ENCODE results near the gene ARAP1. TPM values are rescaled to one million over a fixed set of nuclear protein-coding genes. Genes with fewer than 3 reads are reported as not detected.

Gene ARAP1
- total RNA-seq, 2 experiments from 2014 or later: 84.3 to 89.6 TPM

- ChIA-PET POLR2A (interaction anchor here (1.4 kb wide), 1 partner anchor 8 kb away, joined by 3 read pairs; no protein-coding TSS in a partner anchor), CTCF (interaction anchor here (3.5 kb wide), 1 partner anchor 12 kb away, joined by 18 read pairs; no protein-coding TSS in a partner anchor)
- H3K27ac Mint-ChIP-seq: no peak overlapping the region
Observed at GRCh38 chr11:72673284-72673942, 78.8 kb downstream of the ARAP1 start.

GRCh38 chr11:72672597-72673238 is 79.5 kb downstream of the ARAP1 start:
- H3K27me3 Mint-ChIP-seq (ENCODE audit: low read depth): peaks cover 64% of the 10 kb centered on the region
- ATAC-seq: no peak
- no peak overlapping the region for H3K27ac Mint-ChIP-seq
- H3K36me3 Mint-ChIP-seq (ENCODE audit: low read depth): no peaks in the 10 kb centered on the region
- peaks cover 20% of the 10 kb centered on the region for H3K4me1 Mint-ChIP-seq (ENCODE audit: low read depth)
- CTCF ChIA-PET: interaction anchor here (1.5 kb wide), 1 partner anchor 14 kb away, joined by 4 read pairs; no protein-coding TSS in a partner anchor
- H3K4me3 Mint-ChIP-seq: no peak overlapping the region
- H3K9me3 Mint-ChIP-seq (ENCODE audit: insufficient read depth): peaks cover 1% of the 10 kb centered on the region
- POLR2A ChIA-PET: interaction anchor here (0.6 to 1.4 kb wide), 2 partner anchors 9 to 114 kb away, joined by 3 read pairs; no protein-coding TSS in a partner anchor
- DNase-seq: no peak

More at GRCh38 chr11:72673284-72673942, 78.8 kb downstream of the ARAP1 start:
- H3K27me3 Mint-ChIP-seq (ENCODE audit: low read depth): peaks cover 71% of the 10 kb centered on the region
- no peak for DNase-seq
- no peaks in the 10 kb centered on the region for H3K36me3 Mint-ChIP-seq (ENCODE audit: low read depth)
- H3K4me3 Mint-ChIP-seq: no peak overlapping the region
- peaks cover 14% of the 10 kb centered on the region for H3K4me1 Mint-ChIP-seq (ENCODE audit: low read depth)
- ATAC-seq: no peak
- no peaks in the 10 kb centered on the region for H3K9me3 Mint-ChIP-seq (ENCODE audit: insufficient read depth)

- peaks cover 7% of the 10 kb centered on the region for H3K9me3 Mint-ChIP-seq (ENCODE audit: insufficient read depth)
- CTCF ChIA-PET: interaction anchor here (1.4 to 1.5 kb wide), 2 partner anchors 13 to 15 kb away, joined by 4 to 6 read pairs; no protein-coding TSS in a partner anchor
- peaks cover 17% of the 10 kb centered on the region for H3K4me1 Mint-ChIP-seq (ENCODE audit: low read depth)
- POLR2A ChIA-PET: interaction anchor here (0.6 kb wide), 2 partner anchors 39 to 217 kb away, joined by 3 read pairs; no protein-coding TSS in a partner anchor
- ATAC-seq (no peak), DNase-seq (no peak)
- no peak overlapping the region for H3K27ac Mint-ChIP-seq
- no peaks in the 10 kb centered on the region for H3K36me3 Mint-ChIP-seq (ENCODE audit: low read depth)
- no peak overlapping the region for H3K4me3 Mint-ChIP-seq
- peaks cover 61% of the 10 kb centered on the region for H3K27me3 Mint-ChIP-seq (ENCODE audit: low read depth)
Observed at GRCh38 chr11:72671152-72672099, 80.8 kb downstream of the ARAP1 start.

GRCh38 chr11:72670041-72670440 is 82.2 kb downstream of the ARAP1 start:
- peaks cover 17% of the 10 kb centered on the region for H3K4me1 Mint-ChIP-seq (ENCODE audit: low read depth)
- no peak overlapping the region for H3K27ac Mint-ChIP-seq
- H3K4me3 Mint-ChIP-seq: no peak overlapping the region
- no peak for DNase-seq
- peaks cover 55% of the 10 kb centered on the region for H3K27me3 Mint-ChIP-seq (ENCODE audit: low read depth)
- H3K9me3 Mint-ChIP-seq (ENCODE audit: insufficient read depth): peaks cover 7% of the 10 kb centered on the region
- POLR2A ChIA-PET: interaction anchor here (1.0 kb wide), 1 partner anchor 9 kb away, joined by 3 read pairs; no protein-coding TSS in a partner anchor
- no peaks in the 10 kb centered on the region for H3K36me3 Mint-ChIP-seq (ENCODE audit: low read depth)
- CTCF ChIA-PET: interaction anchor here (3.2 kb wide), 1 partner anchor 14 kb away, joined by 39 read pairs; no protein-coding TSS in a partner anchor
- no peak for ATAC-seq

DNA sequence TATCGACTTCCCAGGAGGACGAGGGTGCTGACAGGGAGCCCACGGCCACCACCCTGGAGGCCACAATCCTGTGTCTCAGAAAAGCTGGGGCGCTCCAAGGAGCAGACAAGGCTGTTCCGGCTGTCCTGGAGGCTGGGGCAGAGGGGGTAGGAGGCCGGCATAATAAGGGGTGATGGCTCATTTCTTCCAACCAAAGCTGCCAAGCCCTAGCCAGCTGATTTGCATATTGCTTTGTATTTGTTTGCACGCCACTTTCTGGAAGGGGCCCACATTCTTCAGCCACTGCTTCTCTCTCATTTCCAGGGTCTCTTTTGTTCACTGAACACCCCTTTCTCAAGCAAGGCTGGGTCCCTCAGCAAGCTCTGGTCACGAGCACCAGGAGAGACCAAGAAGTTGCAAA is 82.7 kb downstream of the ARAP1 start:
- Mint-ChIP-seq H3K4me3 (no peak overlapping the region), H3K36me3 (ENCODE audit: low read depth) (no peaks in the 10 kb centered on the region), H3K27ac (no peak overlapping the region), H3K9me3 (ENCODE audit: insufficient read depth) (peaks cover 7% of the 10 kb centered on the region), H3K27me3 (ENCODE audit: low read depth) (peaks cover 50% of the 10 kb centered on the region), H3K4me1 (ENCODE audit: low read depth) (peaks cover 17% of the 10 kb centered on the region)
- CTCF ChIA-PET: interaction anchor here (1.2 to 3.2 kb wide), 5 partner anchors 9 to 81 kb away, joined by 3 to 39 read pairs (median 5); no protein-coding TSS in a partner anchor
- POLR2A ChIA-PET: interaction anchor here (1.0 to 1.9 kb wide), 3 partner anchors 8 to 9 kb away, joined by 3 to 7 read pairs (median 6); no protein-coding TSS in a partner anchor
- DNase-seq (no peak), ATAC-seq (no peak)

- DNase-seq (peak; percentile 83), ATAC-seq (peak; percentile 92)
- peak overlapping the region; percentile 58 for H3K27ac Mint-ChIP-seq
- peaks cover 42% of the 10 kb centered on the region for H3K27me3 Mint-ChIP-seq (ENCODE audit: low read depth)
- H3K36me3 Mint-ChIP-seq (ENCODE audit: low read depth): no peaks in the 10 kb centered on the region
- peaks cover 7% of the 10 kb centered on the region for H3K9me3 Mint-ChIP-seq (ENCODE audit: insufficient read depth)
- peaks cover 17% of the 10 kb centered on the region for H3K4me1 Mint-ChIP-seq (ENCODE audit: low read depth)
- CTCF ChIA-PET: interaction anchor here (0.8 to 3.2 kb wide), 15 partner anchors 8 to 238 kb away, joined by 3 to 39 read pairs (median 3); no protein-coding TSS in a partner anchor
- no peak overlapping the region for H3K4me3 Mint-ChIP-seq
- POLR2A ChIA-PET: interaction anchor here (1.8 to 1.9 kb wide), 2 partner anchors 8 to 10 kb away, joined by 6 to 7 read pairs; no protein-coding TSS in a partner anchor
Observed at GRCh38 chr11:72668629-72669347, 83.4 kb downstream of the ARAP1 start.

GRCh38 chr11:72665911-72666472 is 86.2 kb downstream of the ARAP1 start:
- Mint-ChIP-seq H3K4me1 (ENCODE audit: low read depth) (peaks cover 17% of the 10 kb centered on the region), H3K27me3 (ENCODE audit: low read depth) (peaks cover 25% of the 10 kb centered on the region), H3K4me3 (no peak overlapping the region), H3K9me3 (ENCODE audit: insufficient read depth) (peaks cover 7% of the 10 kb centered on the region), H3K27ac (no peak overlapping the region), H3K36me3 (ENCODE audit: low read depth) (no peaks in the 10 kb centered on the region)
- DNase-seq: no peak
- ChIA-PET CTCF (interaction anchor here (1.0 to 2.0 kb wide), 2 partner anchors 13 to 75 kb away, joined by 4 to 7 read pairs; no protein-coding TSS in a partner anchor), POLR2A (no interaction called here)
- ATAC-seq: no peak

DNA sequence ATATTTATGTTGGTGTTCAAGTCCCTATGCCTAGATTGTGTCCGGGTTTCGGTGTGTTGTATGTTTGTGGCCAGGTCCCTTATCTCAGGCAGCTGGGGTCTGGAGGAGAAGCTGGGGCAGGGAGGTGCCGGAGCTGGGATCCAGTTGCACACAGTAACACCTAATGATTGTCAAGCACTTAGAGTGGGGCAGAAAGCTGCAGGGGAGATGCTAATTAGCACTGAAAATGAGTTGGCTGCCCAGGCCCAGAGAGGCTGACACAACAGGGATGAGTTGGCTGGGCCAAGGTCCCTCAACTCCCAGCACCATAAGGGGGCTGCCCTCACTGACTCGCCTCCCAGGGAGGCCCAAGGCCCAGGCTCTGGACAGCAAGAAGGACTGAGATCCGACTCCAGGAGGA is 90.2 kb downstream of the ARAP1 start:
- H3K9me3 Mint-ChIP-seq (ENCODE audit: insufficient read depth): no peaks in the 10 kb centered on the region

GRCh38 chr11:72661486-72661885 is 90.7 kb downstream of the ARAP1 start:
- CTCF ChIA-PET: interaction anchor here (0.9 kb wide), 1 partner anchor 23 kb away, joined by 3 read pairs; no protein-coding TSS in a partner anchor
- ATAC-seq (no peak), DNase-seq (no peak)
- Mint-ChIP-seq H3K4me3 (no peak overlapping the region), H3K27ac (no peak overlapping the region), H3K27me3 (ENCODE audit: low read depth) (peaks cover 15% of the 10 kb centered on the region), H3K9me3 (ENCODE audit: insufficient read depth) (no peaks in the 10 kb centered on the region), H3K4me1 (ENCODE audit: low read depth) (no peaks in the 10 kb centered on the region), H3K36me3 (ENCODE audit: low read depth) (no peaks in the 10 kb centered on the region)
- POLR2A ChIA-PET: no interaction called here

More for the DNA sequence above, 90.2 kb downstream of the ARAP1 start:
- Mint-ChIP-seq H3K4me1 (ENCODE audit: low read depth) (no peaks in the 10 kb centered on the region), H3K27ac (no peak overlapping the region), H3K27me3 (ENCODE audit: low read depth) (peaks cover 16% of the 10 kb centered on the region), H3K4me3 (no peak overlapping the region), H3K36me3 (ENCODE audit: low read depth) (no peaks in the 10 kb centered on the region)
- ChIA-PET CTCF (no interaction called here), POLR2A (no interaction called here)
- DNase-seq (no peak), ATAC-seq (no peak)

GRCh38 chr11:72658989-72659640 is 93.1 kb downstream of the ARAP1 start:
- ChIA-PET CTCF (interaction anchor here (2.4 kb wide), 2 partner anchors 9 to 188 kb away, joined by 7 to 9 read pairs; no protein-coding TSS in a partner anchor), POLR2A (no interaction called here)
- no peaks in the 10 kb centered on the region for H3K9me3 Mint-ChIP-seq (ENCODE audit: insufficient read depth)
- no peak for ATAC-seq
- H3K27ac Mint-ChIP-seq: no peak overlapping the region
- no peaks in the 10 kb centered on the region for H3K4me1 Mint-ChIP-seq (ENCODE audit: low read depth)
- no peaks in the 10 kb centered on the region for H3K36me3 Mint-ChIP-seq (ENCODE audit: low read depth)
- DNase-seq: no peak
- no peak overlapping the region for H3K4me3 Mint-ChIP-seq
- H3K27me3 Mint-ChIP-seq (ENCODE audit: low read depth): peaks cover 9% of the 10 kb centered on the region

All from activated CD8-positive, alpha-beta T cell treated with anti-CD3 and anti-CD28 coated beads, Interleukin-2, amount 10 ng/mL, durations not matched to agents 7 days and 5 days (primary cell).